T-helper 2 cell treated with Interferon-gamma antibody and Interleukin-4, amounts not matched to agents 5 μg/mL and 100 μg/mL, for 36 hours (primary cell): ENCODE data around the gene HRH3.

Experiments used
- DNase-seq: peaks from one replicate; pipeline ENCODE4 v3.0.0; 2021; ENCODE audit warnings: low spot score
- H3K27ac Mint-ChIP-seq: one replicate; pipeline ENCODE4 v1.8.0; 2021; ENCODE audit warnings: mild to moderate bottlenecking, mixed read lengths
- H3K27me3 Mint-ChIP-seq: one replicate; pipeline ENCODE4 v1.8.0; 2021; ENCODE audit warnings: low read depth, mixed read lengths
- H3K36me3 Mint-ChIP-seq: one replicate; pipeline ENCODE4 v1.8.0; 2021; ENCODE audit warnings: low read depth, mixed read lengths
- H3K4me1 Mint-ChIP-seq: one replicate; pipeline ENCODE4 v1.8.0; 2021; ENCODE audit warnings: low read depth, mixed read lengths
- H3K4me3 Mint-ChIP-seq: one replicate; pipeline ENCODE4 v1.8.0; 2022; ENCODE audit warnings: mild to moderate bottlenecking, moderate library complexity, mixed read lengths
- H3K9me3 Mint-ChIP-seq: one replicate; pipeline ENCODE4 v1.8.0; 2021; ENCODE audit warnings: mixed read lengths

Gene HRH3

GRCh38 chr20:62253398-62253797 is 33.3 kb upstream of the HRH3 start:
- DNase-seq, result no peak
- no peaks in the 10 kb centered on the region for H3K27me3 Mint-ChIP-seq
- H3K9me3 Mint-ChIP-seq, result no peaks in the 10 kb centered on the region
- no peak overlapping the region for H3K4me3 Mint-ChIP-seq
- no peak overlapping the region for H3K27ac Mint-ChIP-seq
- H3K4me1 Mint-ChIP-seq, result no peaks in the 10 kb centered on the region
- H3K36me3 Mint-ChIP-seq, result peaks cover 2% of the 10 kb centered on the region

GRCh38 chr20:62252342-62252966 is 32.4 kb upstream of the HRH3 start:
- Mint-ChIP-seq H3K27me3 (no peaks in the 10 kb centered on the region), H3K27ac (no peak overlapping the region), H3K4me3 (no peak overlapping the region), H3K4me1 (no peaks in the 10 kb centered on the region), H3K36me3 (peaks cover 2% of the 10 kb centered on the region), H3K9me3 (no peaks in the 10 kb centered on the region)
- DNase-seq, result no peak

- Mint-ChIP-seq H3K4me3 (no peak overlapping the region), H3K4me1 (no peaks in the 10 kb centered on the region), H3K27ac (no peak overlapping the region), H3K27me3 (no peaks in the 10 kb centered on the region), H3K9me3 (no peaks in the 10 kb centered on the region), H3K36me3 (no peaks in the 10 kb centered on the region)
- no peak for DNase-seq
Observed at GRCh38 chr20:62248890-62249560, 28.9 kb upstream of the HRH3 start.

GRCh38 chr20:62246872-62247652 is 27.0 kb upstream of the HRH3 start:
- no peaks in the 10 kb centered on the region for H3K27me3 Mint-ChIP-seq
- no peak overlapping the region for H3K4me3 Mint-ChIP-seq
- no peaks in the 10 kb centered on the region for H3K4me1 Mint-ChIP-seq
- no peaks in the 10 kb centered on the region for H3K36me3 Mint-ChIP-seq
- no peak overlapping the region for H3K27ac Mint-ChIP-seq
- no peak for DNase-seq
- H3K9me3 Mint-ChIP-seq, result no peaks in the 10 kb centered on the region

GRCh38 chr20:62246431-62246830 is 26.4 kb upstream of the HRH3 start:
- DNase-seq, result no peak
- Mint-ChIP-seq H3K27me3 (no peaks in the 10 kb centered on the region), H3K4me3 (no peak overlapping the region), H3K9me3 (no peaks in the 10 kb centered on the region), H3K36me3 (no peaks in the 10 kb centered on the region), H3K27ac (no peak overlapping the region), H3K4me1 (peaks cover 3% of the 10 kb centered on the region)

- peaks cover 5% of the 10 kb centered on the region for H3K4me1 Mint-ChIP-seq
- no peak for DNase-seq
- H3K4me3 Mint-ChIP-seq, result no peak overlapping the region
- H3K27ac Mint-ChIP-seq, result no peak overlapping the region
- no peaks in the 10 kb centered on the region for H3K27me3 Mint-ChIP-seq
- no peaks in the 10 kb centered on the region for H3K9me3 Mint-ChIP-seq
- no peaks in the 10 kb centered on the region for H3K36me3 Mint-ChIP-seq
Observed at GRCh38 chr20:62245911-62246280, 25.8 kb upstream of the HRH3 start.

- Mint-ChIP-seq H3K27me3 (no peaks in the 10 kb centered on the region), H3K4me3 (no peak overlapping the region), H3K36me3 (no peaks in the 10 kb centered on the region), H3K9me3 (no peaks in the 10 kb centered on the region), H3K4me1 (peaks cover 9% of the 10 kb centered on the region), H3K27ac (no peak overlapping the region)
- DNase-seq, result no peak
Observed at GRCh38 chr20:62244644-62245108, 24.6 kb upstream of the HRH3 start.

- Mint-ChIP-seq H3K27me3 (no peaks in the 10 kb centered on the region), H3K27ac (no peak overlapping the region), H3K36me3 (no peaks in the 10 kb centered on the region), H3K4me3 (no peak overlapping the region), H3K9me3 (no peaks in the 10 kb centered on the region), H3K4me1 (peaks cover 14% of the 10 kb centered on the region)
- DNase-seq, result no peak
Observed at GRCh38 chr20:62243906-62244515, 23.9 kb upstream of the HRH3 start.

- H3K27me3 Mint-ChIP-seq, result no peaks in the 10 kb centered on the region
- H3K27ac Mint-ChIP-seq, result no peak overlapping the region
- no peak for DNase-seq
- no peaks in the 10 kb centered on the region for H3K36me3 Mint-ChIP-seq
- H3K4me3 Mint-ChIP-seq, result no peak overlapping the region
- no peaks in the 10 kb centered on the region for H3K9me3 Mint-ChIP-seq
- peaks cover 14% of the 10 kb centered on the region for H3K4me1 Mint-ChIP-seq
Observed at GRCh38 chr20:62243106-62243505, 23.0 kb upstream of the HRH3 start.

- Mint-ChIP-seq H3K4me1 (peaks cover 20% of the 10 kb centered on the region), H3K27me3 (no peaks in the 10 kb centered on the region), H3K4me3 (no peak overlapping the region), H3K36me3 (no peaks in the 10 kb centered on the region), H3K27ac (no peak overlapping the region), H3K9me3 (no peaks in the 10 kb centered on the region)
- no peak for DNase-seq
Observed at GRCh38 chr20:62242176-62242575, 22.1 kb upstream of the HRH3 start.

- peaks cover 20% of the 10 kb centered on the region for H3K4me1 Mint-ChIP-seq
- H3K27ac Mint-ChIP-seq, result no peak overlapping the region
- H3K36me3 Mint-ChIP-seq, result no peaks in the 10 kb centered on the region
- H3K4me3 Mint-ChIP-seq, result no peak overlapping the region
- no peaks in the 10 kb centered on the region for H3K27me3 Mint-ChIP-seq
- no peak for DNase-seq
- no peaks in the 10 kb centered on the region for H3K9me3 Mint-ChIP-seq
Observed at GRCh38 chr20:62241506-62241905, 21.4 kb upstream of the HRH3 start.

- no peaks in the 10 kb centered on the region for H3K27me3 Mint-ChIP-seq
- peak overlapping the region; percentile 80 for H3K4me3 Mint-ChIP-seq
- DNase-seq, result no peak
- peaks cover 20% of the 10 kb centered on the region for H3K4me1 Mint-ChIP-seq
- H3K36me3 Mint-ChIP-seq, result no peaks in the 10 kb centered on the region
- H3K9me3 Mint-ChIP-seq, result no peaks in the 10 kb centered on the region
- H3K27ac Mint-ChIP-seq, result peak overlapping the region; percentile 8
Observed at GRCh38 chr20:62240020-62240685, 20.1 kb upstream of the HRH3 start.

GRCh38 chr20:62239278-62239879 is 19.3 kb upstream of the HRH3 start:
- no peaks in the 10 kb centered on the region for H3K9me3 Mint-ChIP-seq
- H3K27ac Mint-ChIP-seq, result peak overlapping the region; percentile 81
- H3K36me3 Mint-ChIP-seq, result no peaks in the 10 kb centered on the region
- H3K4me3 Mint-ChIP-seq, result peak overlapping the region; percentile 80
- DNase-seq, result no peak
- no peaks in the 10 kb centered on the region for H3K27me3 Mint-ChIP-seq
- H3K4me1 Mint-ChIP-seq, result peaks cover 20% of the 10 kb centered on the region
